Activated naive CD4-positive, alpha-beta T cell treated with Interleukin-2 at 50 U/mL for 16 hours (primary cell): ENCODE measurements around the gene SLAIN2.
"Not testable (repeated sequence)": the region's sequence is repeated elsewhere in the genome, so short reads cannot be mapped to it uniquely, and the experiment has no call there.

ENCODE experiments used
- DNase-seq: peaks from one replicate; pipeline ENCODE4 v3.0.0-alpha.2; 2020

Gene SLAIN2

GRCh38 chr4:48370260-48371134, 29.2 kb downstream of the SLAIN2 start:
- no peak for DNase-seq

GRCh38 chr4:48372272-48372671, 30.9 kb downstream of the SLAIN2 start:
- DNase-seq = no peak

GRCh38 chr4:48375651-48376304, 34.4 kb downstream of the SLAIN2 start:
- DNase-seq = no peak

DNA sequence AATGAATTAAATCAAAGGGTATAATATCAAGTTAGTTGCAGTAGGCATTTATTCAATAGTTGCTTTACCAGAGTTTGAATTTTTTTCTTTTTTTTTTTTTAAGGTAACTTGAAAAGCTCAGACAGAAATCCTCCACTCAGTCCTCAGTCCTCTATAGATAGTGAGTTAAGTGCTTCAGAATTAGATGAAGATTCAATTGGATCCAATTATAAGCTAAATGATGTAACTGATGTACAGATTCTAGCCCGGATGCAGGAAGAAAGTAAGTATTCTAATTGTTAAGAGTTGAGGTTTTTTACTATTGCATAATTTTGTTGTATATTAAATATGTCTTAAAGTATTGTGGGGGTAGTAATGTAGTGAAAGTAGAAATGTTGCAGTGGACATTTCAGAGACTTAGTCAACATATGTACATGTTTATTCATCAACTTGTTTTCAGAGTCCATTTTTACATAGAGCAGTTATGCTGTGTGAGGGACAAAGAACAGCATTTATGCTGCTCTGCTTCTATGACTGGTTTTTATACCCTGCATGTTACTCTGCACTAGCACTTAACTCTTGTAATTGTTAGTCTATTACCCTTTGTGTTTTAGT, 38.4 kb downstream of the SLAIN2 start:
- DNase-seq = no peak

DNA sequence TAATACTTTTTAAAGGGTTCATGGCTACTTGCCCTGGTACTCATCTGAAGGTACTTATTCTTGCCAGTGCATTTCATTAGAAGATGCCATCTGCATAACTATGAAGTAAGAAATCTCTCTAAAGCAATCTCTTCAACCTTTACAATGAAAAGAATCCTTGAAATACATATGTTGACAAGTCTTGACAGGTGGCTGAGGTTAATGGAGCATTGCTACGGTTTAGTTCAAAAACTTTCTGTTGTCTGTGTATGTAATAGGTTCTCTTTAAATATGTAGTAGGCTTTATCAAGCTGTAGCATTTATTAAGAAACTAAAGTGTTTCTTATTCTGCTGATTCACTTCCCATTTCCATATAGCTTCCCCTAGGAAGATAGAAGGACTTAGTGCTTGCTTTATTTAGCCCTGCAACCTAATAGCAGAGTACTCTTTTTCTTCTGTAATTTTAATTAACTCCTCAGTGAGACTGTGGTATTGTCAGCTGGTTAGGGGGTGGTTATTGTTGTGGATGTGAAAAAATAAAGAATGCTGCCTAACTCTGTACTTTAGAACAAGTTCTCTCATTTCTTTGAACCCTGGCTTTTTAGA, 39.3 kb downstream of the SLAIN2 start:
- DNase-seq = no peak

GRCh38 chr4:48388525-48389154, 47.3 kb downstream of the SLAIN2 start:
- DNase-seq = no peak

DNA sequence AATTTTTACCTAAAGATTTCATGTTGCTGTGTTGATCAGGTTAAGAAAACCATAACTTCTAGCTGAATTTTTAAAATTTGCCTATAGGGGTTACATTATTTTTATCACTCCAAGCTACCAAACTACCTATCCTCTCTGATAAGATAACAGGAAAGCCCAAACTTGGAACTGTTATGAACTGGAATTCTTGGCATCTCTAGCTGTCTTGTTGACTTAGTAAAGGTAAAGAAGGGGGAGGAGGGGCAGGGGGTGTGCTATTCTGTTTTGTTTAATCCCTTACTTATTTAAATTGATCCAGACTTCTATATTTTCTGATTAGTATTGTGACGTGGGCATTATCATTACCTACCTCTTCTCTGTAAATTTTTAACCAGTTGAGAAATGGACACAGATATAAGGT, 54.7 kb downstream of the SLAIN2 start:
- DNase-seq = no peak

GRCh38 chr4:48400416-48400815, 59.1 kb downstream of the SLAIN2 start:
- no peak for DNase-seq

- no peak for DNase-seq
Measured at GRCh38 chr4:48403358-48403757, 62.0 kb downstream of the SLAIN2 start.

- DNase-seq = no peak
Measured at GRCh38 chr4:48403779-48404178, 62.5 kb downstream of the SLAIN2 start.

- DNase-seq = no peak
Measured at GRCh38 chr4:48405924-48406323, 64.6 kb downstream of the SLAIN2 start.

DNA sequence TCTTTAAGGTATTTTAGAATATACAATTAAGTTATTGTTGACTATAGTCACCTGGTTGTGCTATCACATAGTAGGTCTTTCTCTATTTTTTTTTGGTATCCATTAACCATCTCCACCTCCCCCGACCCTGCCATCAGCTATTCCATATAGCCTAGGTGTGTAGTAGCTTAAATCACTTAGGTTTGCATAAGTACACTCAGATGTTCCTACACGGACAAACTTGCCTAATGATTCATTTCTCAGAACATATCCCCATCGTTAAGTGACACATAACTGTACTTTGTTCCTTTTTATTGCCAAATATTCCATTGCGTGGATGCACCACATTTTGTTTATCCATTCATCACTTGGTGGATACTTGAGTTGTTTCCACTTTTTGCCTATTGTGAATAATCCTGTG, 67.9 kb downstream of the SLAIN2 start:
- DNase-seq = no peak

- no peak for DNase-seq
Measured at GRCh38 chr4:48410812-48411211, 69.5 kb downstream of the SLAIN2 start.

DNA sequence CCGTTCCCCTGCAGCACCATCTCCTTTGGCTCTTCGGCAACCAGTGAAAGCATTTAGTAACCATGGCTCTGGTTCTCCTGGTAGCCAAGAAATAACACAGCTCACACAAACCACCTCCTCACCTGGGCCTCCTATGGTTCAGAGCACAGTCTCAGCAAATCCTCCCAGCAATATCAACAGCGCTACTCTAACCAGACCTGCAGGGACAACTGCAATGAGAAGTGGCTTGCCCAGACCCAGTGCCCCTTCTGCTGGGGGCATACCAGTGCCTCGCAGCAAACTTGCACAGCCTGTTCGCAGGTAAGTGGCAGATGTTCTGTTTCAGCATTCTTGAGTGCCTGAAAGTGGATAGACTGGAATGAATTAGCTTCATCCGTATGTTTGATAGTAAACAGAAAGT, 78.8 kb downstream of the SLAIN2 start:
- DNase-seq = no peak

GRCh38 chr4:48421101-48421500, 79.8 kb downstream of the SLAIN2 start:
- no peak for DNase-seq

GRCh38 chr4:48428926-48429325, 87.6 kb downstream of the SLAIN2 start:
- DNase-seq = no peak

GRCh38 chr4:48429709-48430474, 88.6 kb downstream of the SLAIN2 start:
- DNase-seq = no peak

DNA sequence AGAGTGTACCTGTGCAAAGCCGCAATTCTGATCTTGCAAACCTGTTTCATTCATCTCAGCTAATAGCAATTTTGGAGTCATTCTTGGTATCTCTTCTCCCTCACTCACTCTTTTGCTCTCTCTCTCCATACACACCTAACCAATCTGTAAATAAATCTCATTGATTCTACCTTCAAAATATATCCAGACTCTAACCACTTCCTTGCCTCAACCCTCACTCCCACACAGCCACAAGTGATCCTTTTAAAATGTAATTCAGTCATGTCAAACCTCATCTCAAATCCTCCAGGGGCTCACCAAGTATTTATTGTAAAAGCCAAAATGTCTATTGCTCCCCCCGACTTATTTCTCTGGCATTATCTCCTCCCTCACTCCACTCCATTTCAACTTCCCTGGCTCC, 90.1 kb downstream of the SLAIN2 start:
- DNase-seq = no peak

DNA sequence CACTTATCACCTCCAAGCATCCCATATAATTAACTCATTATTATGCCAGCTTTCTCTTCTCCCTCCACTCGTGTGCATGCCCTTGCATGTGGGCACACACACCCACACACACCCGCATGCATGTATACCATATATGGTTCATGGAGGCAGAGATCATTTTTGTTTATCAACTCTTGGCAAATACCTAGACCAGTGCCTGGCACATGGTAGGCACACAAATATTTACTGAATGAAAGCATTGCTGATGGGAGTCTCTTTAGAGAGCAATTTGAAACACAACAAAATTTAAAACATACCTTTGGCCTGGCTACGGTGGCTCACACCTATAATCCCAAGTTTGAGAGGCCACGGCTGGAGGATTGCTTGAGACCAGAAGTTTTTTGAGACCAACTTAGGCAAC, 90.7 kb downstream of the SLAIN2 start:
- DNase-seq = no peak

- no peak for DNase-seq
Measured at GRCh38 chr4:48436318-48436717, 95.0 kb downstream of the SLAIN2 start.

DNA sequence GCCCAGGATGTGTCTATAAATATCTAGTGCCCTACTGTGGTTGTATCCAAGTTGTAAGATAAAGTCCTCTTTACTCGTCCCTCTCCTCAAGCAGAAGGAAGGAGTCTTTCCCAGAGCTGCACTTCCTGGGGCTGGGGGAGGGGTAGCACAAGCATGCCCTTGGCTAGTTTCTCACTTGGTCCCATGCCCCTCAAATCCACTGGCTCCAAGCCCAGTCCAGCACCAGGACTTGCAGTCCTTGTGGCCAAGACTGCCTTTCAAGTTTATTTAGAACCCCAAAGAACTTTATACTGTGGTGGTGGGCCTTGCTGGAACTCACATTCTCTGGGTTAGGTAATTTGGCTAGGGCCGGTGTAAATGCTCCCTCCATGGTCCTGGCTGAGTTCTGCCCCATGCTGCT, 98.7 kb downstream of the SLAIN2 start:
- DNase-seq = no peak

DNA sequence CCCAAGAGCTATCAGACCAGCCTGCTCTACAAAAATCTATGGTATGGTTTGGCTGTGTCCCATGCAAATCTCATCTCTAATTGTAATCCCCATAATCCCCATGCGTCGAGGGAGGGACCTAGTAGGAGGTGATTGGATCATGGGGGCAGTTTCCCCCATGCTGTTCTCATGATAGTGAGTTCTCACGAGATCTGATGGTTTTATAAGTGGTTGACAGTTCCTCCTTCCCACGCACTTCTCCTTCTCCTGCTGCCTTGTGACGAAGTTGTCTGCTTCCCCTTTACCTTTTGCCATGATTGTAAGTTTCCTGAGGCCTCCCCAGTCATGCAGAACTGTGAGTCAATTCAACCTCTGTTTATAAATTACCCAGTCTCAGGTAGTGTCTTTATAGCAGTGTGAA, 99.6 kb downstream of the SLAIN2 start:
- DNase-seq = not testable (repeated sequence)
